GM12878 (cell line): ENCODE data around the gene SFT2D1. TPM values are rescaled to one million over a fixed set of nuclear protein-coding genes. Genes with fewer than 3 reads are reported as not detected.

Source experiments
- ATAC-seq: fragments of 200-7000 bp; cut with Tn5 transposase; 3 replicates; pipeline ENCODE4 v1.9.1; 2020; ENCODE audit warnings: mild to moderate bottlenecking, moderate library complexity
- BruUV-seq: library from RNA; stranded (reverse); fragments of 400-500 nt; replicated peaks from 2 replicates; lab custom pipeline; 2021; lab: Mats Ljungman, UMichigan
- CTCF ChIA-PET: fragments of 300-600 bp; sonication (Branson Sonifier 250); formaldehyde crosslinking; extraction: SDS; loops from one replicate; lab custom pipeline; 2021; ENCODE audit warnings: inconsistent platforms; lab: Yijun Ruan, JAX
- POLR2A ChIA-PET: fragments of 350-600 bp; formaldehyde crosslinking; extraction: SDS; loops from one replicate; lab custom pipeline; 2021; ENCODE audit warnings: inconsistent platforms; lab: Charles Lee
- RAD21 ChIA-PET: fragments of 300-600 bp; sonication (Branson Sonifier 250); formaldehyde crosslinking; loops from one replicate; lab custom pipeline; 2023; ENCODE audit warnings: antibody characterized with exemption; ENCODE audit not compliant: unreplicated experiment; lab: Charles Lee
- SMC1A ChIA-PET: fragments of 300-600 bp; sonication (Branson Sonifier 250); formaldehyde crosslinking; loops from one replicate; lab custom pipeline; 2023; ENCODE audit not compliant: unreplicated experiment, uncharacterized antibody; lab: Charles Lee
- DNase-seq: peaks from one replicate; pipeline ENCODE4 v3.0.0-alpha.2; 2011; ENCODE audit warnings: low read depth, low spot score
- FAIRE-seq: peaks from 3 replicates; lab custom pipeline; 2011; peaks lifted over from hg19 to GRCh38; lab: Jason Lieb, UNC
- H2AFZ ChIP-seq: 2 replicates; pipeline ENCODE4 v1.6.0; 2011; ENCODE audit warnings: low read depth, low read length, control low read depth; ENCODE audit not compliant: control insufficient read depth
- H3K27ac ChIP-seq: 2 replicates; pipeline ENCODE4 v1.5.1; 2011; ENCODE audit warnings: control low read depth; ENCODE audit not compliant: control insufficient read depth, insufficient read depth
- H3K27me3 ChIP-seq, 2 experiments: replicated peaks in 1 of 2; 2 replicates each; pipeline versions ENCODE4 v1.6.0 to v1.6.1; 2011; ENCODE audit warnings: low read length in 1 of 2; ENCODE audit not compliant: control insufficient read depth in 2 of 2, insufficient read depth in 2 of 2
- H3K36me3 ChIP-seq, 2 experiments: 2 replicates each; pipeline ENCODE4 v1.5.1; 2011; ENCODE audit warnings: low read length in 1 of 2; ENCODE audit not compliant: control insufficient read depth in 2 of 2, insufficient read depth in 2 of 2
- H3K4me1 ChIP-seq: 2 replicates; pipeline ENCODE4 v1.6.1; 2011; ENCODE audit warnings: mild to moderate bottlenecking, low read length, moderate library complexity, mixed read lengths; ENCODE audit not compliant: control insufficient read depth, insufficient read depth
- H3K4me2 ChIP-seq: 2 replicates; pipeline ENCODE4 v1.6.0; 2011; ENCODE audit warnings: control low read depth; ENCODE audit not compliant: control insufficient read depth, insufficient read depth
- H3K4me3 ChIP-seq: fragments of 200-600 bp; sonication (generic); 2 replicates; pipeline ENCODE4 v1.5.1; 2016
- H3K79me2 ChIP-seq: 2 replicates; pipeline ENCODE4 v1.6.0; 2011; ENCODE audit warnings: low read length; ENCODE audit not compliant: control insufficient read depth, insufficient read depth
- H3K9ac ChIP-seq: 2 replicates; pipeline ENCODE4 v1.8.0; 2011; ENCODE audit warnings: low read length, control low read depth, mixed read lengths; ENCODE audit not compliant: control insufficient read depth, insufficient read depth
- H3K9me3 ChIP-seq: replicated peaks from 3 replicates; pipeline ENCODE4 v1.5.1; 2011; ENCODE audit warnings: mild to moderate bottlenecking, low read length; ENCODE audit not compliant: control insufficient read depth, insufficient read depth
- H4K20me1 ChIP-seq: 2 replicates; pipeline ENCODE4 v1.6.0; 2011; ENCODE audit not compliant: control insufficient read depth, insufficient read depth
- GABPA ChIP-seq: IDR thresholded peaks from 2 replicates; pipeline ENCODE4 v1.6.1; 2014; ENCODE audit warnings: antibody characterized with exemption, low read depth, mild to moderate bottlenecking, inconsistent platforms
- SMC3 ChIP-seq: IDR thresholded peaks from 2 replicates; pipeline ENCODE4 v1.6.1; 2011; ENCODE audit warnings: low read length, improper control_type of control experiment, borderline replicate concordance
- ZBTB40 ChIP-seq: fragments of 450-650 bp; IDR thresholded peaks from 2 replicates; pipeline ENCODE4 v1.6.1; 2016; ENCODE audit warnings: mild to moderate bottlenecking, moderate library complexity, borderline replicate concordance
- WGBS: methylation state at CpG from one replicate; pipeline ENCODE4 v1.1.6; 2016; ENCODE audit warnings: low lambda C conversion rate; ENCODE audit not compliant: insufficient replicate concordance, insufficient coverage; ENCODE audit errors: missing lambda C conversion rate; 5-methylcytosine and 5-hydroxymethylcytosine counted together
- in situ Hi-C: fragments of 300-500 bp; cut with MboI; formaldehyde crosslinking; loops from 9 replicates; pipeline ENCODE4 v1.14.3; 2018; ENCODE audit warnings: mixed read lengths
- intact Hi-C: fragments of 100-400 bp; cut with micrococcal nuclease; formaldehyde crosslinking; loops from one replicate; pipeline ENCODE4 v1.14.2; 2022; ENCODE audit not compliant: unreplicated experiment
- polyA plus RNA-seq, 11 experiments: library from polyadenylated mRNA; depleted of rRNA in 4 of 11; unstranded in 6 of 11; stranded (reverse) in 5 of 11; fragments of >200 nt; fragmentation: Nextera tagmentation in 4 of 11; fragmentation: Illumina TruSeq in 1 of 11; extraction: Ambion mirVana in 4 of 11; extraction: Trizol in 1 of 11; gene quantifications; 1 replicate in 1 of 11; 2 replicates in 10 of 11; pipeline versions ENCODE4 v1.2.1 to v1.2.3, GENCODE V29; 2011 to 2016; ENCODE audit warnings: inconsistent platforms in 2 of 11, missing spikeins in 2 of 11, low read depth in 1 of 11
- total RNA-seq, 4 experiments: library from RNA; depleted of rRNA in 3 of 4; stranded (reverse); fragments of >200 nt in 3 of 4; fragmentation: Illumina TruSeq in 1 of 4; extraction: Trizol in 1 of 4; gene quantifications; 2 replicates each; pipeline versions ENCODE4 v1.2.1 to v1.2.3, GENCODE V29; 2013 to 2021

Gene SFT2D1
- total and polyA plus RNA-seq, 10 of the 15 experiments (the other 5 are each of a cell fraction or from before 2014, with no cell fraction given), result 69.5 to 281 (median 124) TPM

GRCh38 chr6:166308769-166309589, 33.4 kb downstream of the SFT2D1 start:
- in situ Hi-C loops, result no loop called here
- Histone ChIP-seq H4K20me1 (no peaks in the 10 kb centered on the region), H2AFZ (peak overlapping the region; percentile 78; the same call in 1 of the 2 replicates), H3K4me1 (no peaks in the 10 kb centered on the region), H3K27me3 (no peaks in the 10 kb centered on the region; a peak in 2 of 4 replicates), H3K4me2 (peak overlapping the region; percentile 81), H3K9ac (peak overlapping the region; percentile 70; the same call in 1 of the 2 replicates), H3K79me2 (peaks cover 5% of the 10 kb centered on the region), H3K4me3 (peak overlapping the region; percentile 67), H3K27ac (0 out of 2 replicates have a peak overlapping the region, but pooled peaks have one; percentile 42), H3K36me3 (no peaks in the 10 kb centered on the region), H3K9me3 (no peaks in the 10 kb centered on the region)
- no peak for ATAC-seq
- RAD21 ChIA-PET, result interaction anchor here (0.7 to 6.7 kb wide), 7 partner anchors 18 to 92 kb away, joined by 3 to 60 read pairs (median 5); no protein-coding TSS in a partner anchor
- TF ChIP-seq GABPA (no peak), SMC3 (0 out of 2 replicates have a peak, but pooled peaks have one; percentile 1), ZBTB40 (no peak)
- no peak for FAIRE-seq
- no peak for DNase-seq
- intact Hi-C loops, result loop anchor here (1.0 kb wide), 2 partner anchors 33 to 34 kb away; partner anchors contain the start of gene SFT2D1
- POLR2A ChIA-PET, result interaction anchor here (1.0 to 1.5 kb wide), 8 partner anchors 13 to 71 kb away, joined by 3 to 8 read pairs (median 4); no protein-coding TSS in a partner anchor
- CTCF ChIA-PET, result interaction anchor here (0.6 to 11.5 kb wide), 8 partner anchors 10 to 91 kb away, joined by 3 to 317 read pairs (median 21); no protein-coding TSS in a partner anchor
- no TSS peak for BruUV-seq
- WGBS, result 57% methylated on average over 11 of the region's 11 CpGs
- SMC1A ChIA-PET, result interaction anchor here (0.7 to 5.2 kb wide), 10 partner anchors 14 to 91 kb away, joined by 3 to 49 read pairs (median 16); no protein-coding TSS in a partner anchor
